ENCODE measurements around the gene CCL24. TPM values are rescaled to one million over a fixed set of nuclear protein-coding genes. Genes with fewer than 3 reads are reported as not detected.
"Not testable (repeated sequence)": the region's sequence is repeated elsewhere in the genome, so short reads cannot be mapped to it uniquely, and the experiment has no call there.

CCL24 gene
- total RNA-seq, 2 donors from 2014 or later = not detected

GRCh38 chr7:75830978-75831377 is 17.4 kb upstream of the CCL24 start:
- Histone ChIP-seq H3K27me3 (no peaks in the 10 kb centered on the region), H3K9me3 (no peaks in the 10 kb centered on the region), H3K27ac (no peak overlapping the region), H3K4me1 (no peaks in the 10 kb centered on the region), H3K36me3 (no peaks in the 10 kb centered on the region), H3K4me3 (no peak overlapping the region)
- DNase-seq (ENCODE audit: low spot score) = no peak
- TF ChIP-seq CTCF (IDR thresholded peaks at IDR 0.05) = no peak

GRCh38 chr7:75829656-75830055 is 16.1 kb upstream of the CCL24 start:
- not testable (repeated sequence) for H3K27ac ChIP-seq; H3K4me3 ChIP-seq; H3K36me3 ChIP-seq; H3K9me3 ChIP-seq; DNase-seq (ENCODE audit: low spot score); H3K27me3 ChIP-seq; H3K4me1 ChIP-seq

- Histone ChIP-seq H3K36me3 (no peaks in the 10 kb centered on the region), H3K9me3 (no peaks in the 10 kb centered on the region), H3K27me3 (no peaks in the 10 kb centered on the region), H3K4me1 (no peaks in the 10 kb centered on the region), H3K4me3 (no peak overlapping the region), H3K27ac (no peak overlapping the region)
- TF ChIP-seq CTCF (IDR thresholded peaks at IDR 0.05) = no peak
- DNase-seq (ENCODE audit: low spot score) = no peak
Measured at GRCh38 chr7:75823198-75823910, 9.7 kb upstream of the CCL24 start.

GRCh38 chr7:75820688-75821087 is 7.1 kb upstream of the CCL24 start:
- H3K36me3 ChIP-seq = no peaks in the 10 kb centered on the region
- H3K4me1 ChIP-seq = no peaks in the 10 kb centered on the region
- no peak for DNase-seq (ENCODE audit: low spot score)
- no peak for TF ChIP-seq CTCF (IDR thresholded peaks at IDR 0.05)
- H3K27ac ChIP-seq = no peak overlapping the region
- no peaks in the 10 kb centered on the region for H3K27me3 ChIP-seq
- H3K9me3 ChIP-seq = no peaks in the 10 kb centered on the region
- no peak overlapping the region for H3K4me3 ChIP-seq

GRCh38 chr7:75819711-75820110 is 6.1 kb upstream of the CCL24 start:
- no peak for TF ChIP-seq CTCF (IDR thresholded peaks at IDR 0.05)
- Histone ChIP-seq H3K9me3 (no peaks in the 10 kb centered on the region), H3K4me1 (no peaks in the 10 kb centered on the region), H3K4me3 (no peak overlapping the region), H3K36me3 (no peaks in the 10 kb centered on the region), H3K27ac (no peak overlapping the region), H3K27me3 (no peaks in the 10 kb centered on the region)
- DNase-seq (ENCODE audit: low spot score) = no peak

- H3K36me3 ChIP-seq = no peaks in the 10 kb centered on the region
- no peak overlapping the region for H3K27ac ChIP-seq
- H3K9me3 ChIP-seq = no peaks in the 10 kb centered on the region
- no peaks in the 10 kb centered on the region for H3K4me1 ChIP-seq
- no peaks in the 10 kb centered on the region for H3K27me3 ChIP-seq
- DNase-seq (ENCODE audit: low spot score) = no peak
- no peak for TF ChIP-seq CTCF (IDR thresholded peaks at IDR 0.05)
- H3K4me3 ChIP-seq = no peak overlapping the region
Measured at GRCh38 chr7:75818472-75818871, 4.9 kb upstream of the CCL24 start.

Measured in right atrium auricular region (tissue), 2 donors.